Measurements from ENCODE around the gene IRX5.

Gene IRX5

GRCh38 chr16:54930869-54931119 lies 129 bp downstream of the IRX5 start:
- DNase-seq (ENCODE audit: insufficient read length, low spot score) (no peak), FAIRE-seq (no peak)
- TF ChIP-seq, protein P1, sequence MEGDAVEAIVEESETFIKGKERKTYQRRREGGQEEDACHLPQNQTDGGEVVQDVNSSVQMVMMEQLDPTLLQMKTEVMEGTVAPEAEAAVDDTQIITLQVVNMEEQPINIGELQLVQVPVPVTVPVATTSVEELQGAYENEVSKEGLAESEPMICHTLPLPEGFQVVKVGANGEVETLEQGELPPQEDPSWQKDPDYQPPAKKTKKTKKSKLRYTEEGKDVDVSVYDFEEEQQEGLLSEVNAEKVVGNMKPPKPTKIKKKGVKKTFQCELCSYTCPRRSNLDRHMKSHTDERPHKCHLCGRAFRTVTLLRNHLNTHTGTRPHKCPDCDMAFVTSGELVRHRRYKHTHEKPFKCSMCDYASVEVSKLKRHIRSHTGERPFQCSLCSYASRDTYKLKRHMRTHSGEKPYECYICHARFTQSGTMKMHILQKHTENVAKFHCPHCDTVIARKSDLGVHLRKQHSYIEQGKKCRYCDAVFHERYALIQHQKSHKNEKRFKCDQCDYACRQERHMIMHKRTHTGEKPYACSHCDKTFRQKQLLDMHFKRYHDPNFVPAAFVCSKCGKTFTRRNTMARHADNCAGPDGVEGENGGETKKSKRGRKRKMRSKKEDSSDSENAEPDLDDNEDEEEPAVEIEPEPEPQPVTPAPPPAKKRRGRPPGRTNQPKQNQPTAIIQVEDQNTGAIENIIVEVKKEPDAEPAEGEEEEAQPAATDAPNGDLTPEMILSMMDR (IDR thresholded peaks at IDR 0.05; ENCODE audit: insufficient read depth, missing control alignments), result no peak

- TF ChIP-seq, protein P1 (IDR thresholded peaks at IDR 0.05; ENCODE audit: insufficient read depth, missing control alignments), result no peak
- FAIRE-seq, result no peak
- DNase-seq (ENCODE audit: insufficient read length, low spot score), result no peak
Observed at GRCh38 chr16:54931120-54932014, 702 bp downstream of the IRX5 start.

DNA sequence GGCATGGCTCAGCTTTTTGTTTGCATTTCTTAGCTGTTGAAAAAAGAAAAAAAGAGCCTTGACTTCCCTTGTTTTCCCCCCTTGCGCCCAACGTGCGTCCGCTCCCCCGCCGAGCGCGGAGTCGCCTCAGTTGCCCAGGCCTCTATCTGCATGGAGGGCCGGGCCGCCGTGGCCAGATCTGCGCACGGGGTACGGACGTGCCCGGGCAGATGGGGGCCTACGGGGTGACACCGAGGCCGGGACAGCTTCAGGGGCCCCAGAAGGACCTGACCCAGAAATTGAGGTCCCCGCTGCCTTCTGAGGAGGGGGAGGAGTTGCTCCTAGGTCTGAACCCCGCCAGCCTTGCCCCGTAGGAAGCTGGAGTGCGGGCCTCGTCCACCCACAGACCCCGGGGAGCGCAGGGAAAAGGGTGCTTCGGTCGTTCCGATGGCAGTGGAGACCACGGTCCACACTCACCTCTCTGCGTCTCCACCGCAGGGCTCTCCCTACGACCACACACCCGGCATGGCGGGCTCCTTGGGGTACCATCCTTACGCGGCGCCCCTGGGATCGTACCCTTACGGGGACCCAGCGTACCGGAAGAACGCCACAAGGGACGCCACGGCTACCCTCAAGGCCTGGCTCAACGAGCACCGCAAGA lies 1.5 kb downstream of the IRX5 start:
- FAIRE-seq (no peak), DNase-seq (ENCODE audit: insufficient read length, low spot score) (no peak)
- TF ChIP-seq, protein P1 (IDR thresholded peaks at IDR 0.05; ENCODE audit: insufficient read depth, missing control alignments), result no peak

DNA sequence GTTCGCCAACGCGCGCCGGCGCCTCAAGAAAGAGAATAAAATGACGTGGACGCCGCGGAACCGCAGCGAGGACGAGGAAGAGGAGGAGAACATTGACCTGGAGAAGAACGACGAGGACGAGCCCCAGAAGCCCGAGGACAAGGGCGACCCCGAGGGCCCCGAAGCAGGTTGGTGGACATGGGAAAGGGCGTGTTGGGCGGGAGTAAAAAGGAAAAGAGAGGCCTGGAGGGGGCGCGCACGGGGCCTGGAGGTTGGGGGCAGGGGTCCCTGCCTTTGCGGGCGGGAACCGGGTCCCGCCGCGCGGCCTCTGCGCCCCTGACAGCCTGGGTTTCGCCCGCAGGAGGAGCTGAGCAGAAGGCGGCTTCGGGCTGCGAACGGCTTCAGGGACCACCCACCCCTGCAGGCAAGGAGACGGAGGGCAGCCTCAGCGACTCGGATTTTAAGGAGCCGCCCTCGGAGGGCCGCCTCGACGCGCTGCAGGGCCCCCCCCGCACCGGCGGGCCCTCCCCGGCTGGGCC lies 2.1 kb downstream of the IRX5 start:
- DNase-seq (ENCODE audit: insufficient read length, low spot score), result no peak
- TF ChIP-seq, protein P1 (IDR thresholded peaks at IDR 0.05; ENCODE audit: insufficient read depth, missing control alignments), result no peak
- FAIRE-seq, result no peak

- FAIRE-seq, result no peak
- TF ChIP-seq, protein P1 (IDR thresholded peaks at IDR 0.05; ENCODE audit: insufficient read depth, missing control alignments), result no peak
- DNase-seq (ENCODE audit: insufficient read length, low spot score), result no peak
Observed at GRCh38 chr16:54933281-54934011, 2.8 kb downstream of the IRX5 start.

GRCh38 chr16:54934481-54935265 lies 4.0 kb downstream of the IRX5 start:
- FAIRE-seq (no peak), DNase-seq (ENCODE audit: insufficient read length, low spot score) (no peak)
- TF ChIP-seq, protein P1 (IDR thresholded peaks at IDR 0.05; ENCODE audit: insufficient read depth, missing control alignments), result no peak

All from D721Med (cell line).